Measurements from ENCODE around the gene TEKT1.
A peak's percentile ranks its signal among the peaks of the same experiment; 100 is the strongest.
"Not testable (repeated sequence)": the region's sequence is repeated elsewhere in the genome, so short reads cannot be mapped to it uniquely, and the experiment has no call there.

TEKT1 gene

DNA sequence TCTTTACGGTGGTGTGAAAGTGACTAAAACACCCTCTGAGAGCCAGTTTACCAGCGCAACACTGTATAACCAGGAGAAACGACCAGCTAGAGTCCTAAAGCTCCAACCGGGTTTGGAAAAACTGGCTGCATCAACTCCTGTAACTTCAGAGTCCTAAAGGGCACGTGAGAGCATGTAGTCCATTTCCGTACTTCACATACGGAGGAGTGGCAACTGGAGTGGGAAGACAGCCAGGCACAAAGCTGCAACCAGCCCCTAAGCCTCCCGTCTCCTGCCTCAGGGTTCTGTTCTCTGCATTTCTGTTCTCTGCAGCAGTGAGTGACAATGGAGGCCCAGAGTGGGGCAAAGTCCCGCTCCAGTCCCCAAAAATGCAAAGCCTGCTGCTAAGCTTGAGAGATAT, 19.2 kb downstream of the TEKT1 start:
- no peak for DNase-seq

DNA sequence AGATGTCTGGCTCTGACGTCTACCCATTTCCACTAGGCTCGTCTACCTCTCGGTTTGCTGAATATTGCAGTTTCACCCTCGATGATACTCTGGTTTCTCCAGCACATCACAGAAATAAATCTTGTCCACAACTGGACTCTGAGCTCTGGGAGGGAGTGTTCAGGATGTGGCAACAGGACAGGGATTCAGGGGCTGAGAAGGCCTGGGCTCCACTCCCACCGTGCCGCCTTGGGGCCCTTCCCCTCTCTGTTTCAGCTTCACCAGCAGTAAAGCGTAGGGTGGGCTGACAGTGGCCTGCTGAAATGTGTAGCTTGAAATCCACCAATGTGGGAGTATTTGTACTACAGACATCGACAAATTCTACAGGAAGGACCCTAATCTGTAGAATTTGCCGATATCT, 20.0 kb downstream of the TEKT1 start:
- DNase-seq: no peak

DNA sequence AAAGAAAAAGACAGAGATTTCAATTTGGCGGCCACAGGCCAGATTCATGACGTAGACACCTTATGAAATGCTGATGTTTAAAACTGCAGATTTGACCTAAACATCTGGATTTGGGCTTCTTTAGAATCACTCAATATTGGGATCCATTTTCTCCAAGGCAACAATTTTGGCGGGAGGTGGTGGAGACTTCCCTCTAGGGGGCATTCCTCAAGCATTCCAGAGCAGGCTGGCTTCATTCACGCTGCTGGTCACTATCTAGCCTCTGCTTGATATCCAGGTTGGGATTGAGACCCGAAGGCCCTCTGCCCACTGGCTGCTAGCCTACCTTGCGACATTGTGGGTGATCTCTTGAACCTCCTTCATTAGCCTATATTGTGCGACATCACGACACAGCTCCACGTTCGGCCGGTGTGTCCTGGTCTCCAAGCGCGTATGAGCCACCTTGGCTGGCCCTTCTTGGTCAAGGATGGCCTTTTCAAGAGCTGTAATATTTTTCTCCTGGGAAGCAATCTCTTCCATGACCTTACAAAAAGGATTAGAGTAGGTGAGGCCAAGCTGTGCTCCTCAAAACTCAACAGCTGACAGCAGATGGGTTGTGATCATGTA, 31.0 kb downstream of the TEKT1 start:
- DNase-seq: no peak

DNA sequence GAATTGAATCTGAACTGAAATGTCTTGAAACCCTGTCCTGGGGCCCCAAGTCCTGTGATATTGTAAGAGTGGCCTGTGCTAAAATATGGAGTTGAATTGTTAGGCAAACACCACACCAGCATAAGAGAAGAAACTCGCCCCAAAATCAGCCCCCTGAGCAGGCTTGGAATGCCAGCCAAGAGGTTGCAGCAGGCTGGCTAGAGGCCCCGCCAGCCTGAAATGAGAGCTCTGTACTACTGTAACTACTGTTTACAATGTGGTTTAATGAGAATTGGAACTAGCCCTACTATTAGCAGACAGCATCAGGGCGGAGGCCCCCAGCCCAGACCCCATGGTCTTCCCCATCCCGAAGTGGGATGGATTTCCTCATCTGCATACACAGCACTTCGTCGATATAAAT, 31.8 kb downstream of the TEKT1 start:
- no peak for DNase-seq

DNA sequence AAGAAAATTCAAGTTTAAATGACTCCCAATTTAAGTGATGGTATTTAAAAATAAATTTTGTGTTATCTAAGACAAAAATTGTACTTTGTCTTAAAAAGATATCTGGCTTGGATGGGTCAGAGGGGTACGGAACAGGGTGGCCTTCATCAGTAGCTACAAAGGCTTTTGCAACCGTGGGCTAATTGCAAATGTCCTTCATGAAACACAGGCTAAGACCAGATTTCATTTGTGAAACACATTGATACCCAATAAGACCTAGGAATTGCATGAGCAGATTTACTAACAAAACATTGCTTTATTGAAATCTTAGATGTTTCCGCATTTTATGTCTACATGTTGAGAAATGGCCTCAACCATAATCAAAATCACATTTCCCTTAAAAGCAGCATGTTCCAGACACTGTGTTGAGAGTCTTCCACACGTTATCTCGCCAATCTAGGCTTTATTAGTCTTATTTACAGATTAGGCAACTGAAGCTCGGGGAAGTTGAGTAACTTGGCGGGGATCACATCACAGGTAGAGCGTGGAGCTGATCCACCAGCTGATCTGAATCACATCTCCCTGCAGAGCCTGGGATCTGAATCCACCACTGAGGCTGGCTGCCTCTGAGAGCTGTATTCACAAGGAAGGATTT, 33.7 kb downstream of the TEKT1 start:
- DNase-seq: no peak

DNA sequence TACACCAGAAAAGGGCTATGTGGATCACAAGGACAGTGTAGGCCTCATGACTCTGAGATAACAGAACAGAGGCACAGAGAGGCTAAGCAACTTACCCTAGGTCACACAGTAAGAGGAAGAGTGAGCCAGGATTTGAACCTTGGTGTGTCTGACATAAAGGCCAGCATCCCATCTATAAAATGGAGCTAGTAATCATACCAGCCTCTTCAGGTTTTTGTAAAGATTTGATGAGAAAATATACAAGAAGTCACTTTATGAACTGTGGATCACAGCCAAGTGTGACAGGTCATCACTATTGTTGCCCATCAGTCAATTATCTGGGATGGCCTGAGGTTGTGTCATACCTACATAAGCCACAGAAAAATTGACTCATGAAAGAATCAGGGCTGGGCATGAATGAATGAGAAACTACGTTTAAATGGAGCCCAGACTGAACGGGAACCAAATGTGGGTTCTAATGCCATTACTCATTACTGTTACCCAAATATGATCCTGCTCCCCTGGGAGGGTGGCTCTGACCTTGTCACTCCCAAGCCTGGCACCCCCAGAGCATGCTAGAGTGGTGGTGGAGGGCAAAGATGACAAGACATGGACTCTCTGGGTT, 34.5 kb downstream of the TEKT1 start:
- no peak for DNase-seq

DNA sequence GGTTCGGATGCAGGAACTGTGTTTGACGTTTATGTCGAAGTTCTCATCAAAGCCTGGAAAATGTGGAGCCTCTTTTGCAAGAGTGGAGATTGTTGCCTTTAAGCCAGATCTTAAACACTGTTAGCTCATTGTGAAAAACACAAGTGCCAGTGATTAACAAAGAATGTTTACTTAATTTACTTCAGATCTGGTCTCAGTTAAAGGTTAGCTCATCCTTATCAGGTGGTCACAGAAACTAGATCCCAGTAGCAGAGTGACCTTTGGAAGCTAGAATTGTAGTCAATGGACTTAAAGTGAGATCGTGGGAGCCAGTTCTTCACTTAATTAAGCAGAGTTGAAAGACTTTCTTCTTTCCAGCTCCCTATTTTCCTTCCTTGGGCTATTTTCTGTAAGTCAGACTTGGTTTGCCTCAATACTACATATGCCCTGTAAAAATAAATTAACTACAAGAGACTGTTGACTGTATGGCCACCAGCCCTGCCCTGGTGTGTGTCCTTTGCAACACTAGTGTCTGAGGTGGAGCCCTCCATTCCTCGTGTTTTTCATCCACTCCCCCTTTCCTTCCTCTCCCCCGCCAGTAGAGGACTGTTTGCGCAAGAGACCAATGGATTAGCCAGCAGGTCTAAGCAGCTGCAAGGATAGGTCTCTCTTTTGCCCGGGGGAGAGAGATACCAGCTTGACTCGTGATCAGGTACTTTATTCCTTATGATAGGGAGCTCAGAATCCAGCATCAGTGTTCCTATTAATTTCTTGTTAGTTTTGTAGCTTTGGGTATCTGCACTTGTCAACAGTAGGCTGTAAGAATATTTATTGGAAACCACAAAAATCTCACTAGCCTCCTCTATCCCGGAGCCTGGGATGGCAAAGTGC, 35.3 kb downstream of the TEKT1 start:
- DNase-seq: peak in 1 of 2 experiments; percentile 0

DNA sequence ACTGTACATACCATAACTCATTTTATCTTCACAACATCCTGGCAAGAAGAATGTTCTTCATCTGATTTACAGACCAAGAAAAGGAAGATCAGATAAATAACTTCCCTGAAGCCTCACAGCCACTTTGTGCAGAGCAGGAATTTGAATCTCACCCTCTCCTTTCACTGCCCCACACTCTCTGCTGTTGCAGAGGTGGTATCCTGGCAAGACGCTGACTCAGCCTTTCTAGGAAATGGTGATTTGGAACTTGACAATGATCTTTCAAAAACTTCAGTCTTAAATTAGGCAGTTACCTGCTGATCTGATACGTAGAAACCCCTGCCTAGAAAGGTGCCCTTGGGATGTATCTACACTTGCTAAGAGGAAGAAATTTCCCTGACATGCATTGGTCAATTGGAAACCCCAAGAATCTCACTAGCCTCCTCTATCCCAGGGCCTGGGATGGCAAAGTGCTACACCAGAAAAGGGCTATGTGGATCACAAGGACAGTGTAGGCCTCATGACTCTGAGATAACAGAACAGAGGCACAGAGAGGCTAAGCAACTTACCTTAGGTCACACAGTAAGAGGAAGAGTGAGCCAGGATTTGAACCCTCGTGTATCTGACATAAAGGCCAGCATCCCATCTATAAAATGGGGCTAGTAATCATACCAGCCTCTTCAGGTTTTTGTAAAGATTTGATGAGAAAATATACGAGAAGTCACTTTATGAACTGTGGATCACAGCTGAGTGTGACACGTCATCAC, 37.6 kb downstream of the TEKT1 start:
- no peak for DNase-seq

DNA sequence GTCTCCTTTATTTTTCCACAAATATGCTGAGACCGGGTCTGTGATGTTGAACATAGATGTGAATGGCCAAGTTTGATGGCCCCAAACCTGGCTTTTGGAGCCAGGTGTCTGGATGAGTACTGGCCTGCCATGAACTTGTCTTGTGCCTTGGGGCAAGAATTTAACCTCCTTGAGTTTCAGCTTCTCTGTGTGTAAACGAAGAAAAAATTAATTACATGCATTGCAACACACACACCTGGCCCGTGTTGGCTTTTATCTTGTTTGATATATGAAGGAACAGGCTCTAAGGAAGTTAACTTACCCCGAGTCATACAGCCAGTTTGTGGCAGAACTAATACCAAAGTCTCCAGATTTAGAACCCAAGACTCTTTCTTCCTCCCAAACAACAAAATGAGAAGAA, 42.4 kb downstream of the TEKT1 start:
- DNase-seq: no peak

DNA sequence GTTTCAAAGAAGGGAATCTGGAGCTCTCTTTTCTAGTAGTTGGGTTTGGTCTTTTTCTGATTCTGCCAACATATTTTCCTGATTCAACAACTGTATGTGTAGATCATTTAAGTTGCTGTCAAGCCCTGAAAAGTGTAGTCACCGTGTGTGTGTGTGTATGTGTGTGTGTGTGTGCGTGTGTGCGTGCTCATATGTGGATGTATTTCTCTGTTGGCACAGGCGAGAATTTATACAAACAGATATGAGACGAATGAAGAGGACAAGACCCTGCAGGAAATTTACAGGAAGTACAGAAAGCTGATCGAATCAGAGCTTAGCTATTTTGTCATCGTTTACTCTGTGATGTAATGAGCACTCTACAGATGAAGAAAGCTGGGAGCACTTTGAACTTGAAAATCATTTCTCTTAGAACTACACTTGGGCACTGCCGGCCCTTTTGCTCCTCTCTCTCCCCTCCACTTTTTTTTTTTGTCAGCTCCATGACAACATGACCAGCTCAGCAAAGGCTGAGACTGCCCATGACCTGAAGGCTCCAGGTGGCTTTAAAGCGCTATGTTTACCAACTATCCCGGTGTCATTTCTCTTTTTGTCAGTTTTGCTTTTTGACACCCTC, 44.3 kb downstream of the TEKT1 start:
- no peak for DNase-seq

DNA sequence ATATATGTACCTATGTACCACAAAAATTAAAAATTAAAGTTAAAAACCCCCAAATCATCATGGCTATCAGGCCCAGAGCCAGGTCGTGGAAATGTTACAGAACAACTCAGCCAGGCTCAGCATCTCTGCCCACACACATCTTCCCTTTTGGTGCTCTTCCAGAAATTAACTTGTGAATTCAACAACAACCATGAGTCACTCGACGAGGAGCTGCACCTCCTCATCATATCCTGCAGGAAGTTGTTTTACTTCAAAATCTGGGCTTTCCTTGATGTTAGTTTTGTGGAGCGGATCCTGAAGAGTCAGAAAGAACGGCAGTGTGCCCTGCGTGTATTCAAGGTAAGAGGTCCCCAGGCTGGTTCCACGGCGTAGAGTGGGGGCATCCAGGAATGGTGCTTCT, 44.9 kb downstream of the TEKT1 start:
- no peak for DNase-seq

DNA sequence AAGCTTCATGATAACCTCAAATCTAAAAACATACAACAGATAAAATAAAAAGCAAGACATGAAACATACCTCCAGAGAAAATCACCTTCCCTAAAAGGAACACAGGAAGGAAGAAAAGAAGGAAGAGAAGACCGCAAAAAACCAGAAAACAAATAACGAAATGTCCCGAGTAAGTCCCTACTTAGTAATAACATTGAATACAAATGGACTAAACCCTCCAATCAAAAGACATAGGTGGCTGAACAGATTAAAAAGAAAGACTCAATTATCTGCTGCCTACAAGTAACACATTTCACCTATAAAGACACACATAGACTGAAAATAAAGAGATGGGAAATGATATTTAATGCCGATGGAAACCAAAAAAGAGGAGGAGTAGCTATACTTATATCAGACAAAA, 49.3 kb downstream of the TEKT1 start:
- DNase-seq: no peak

DNA sequence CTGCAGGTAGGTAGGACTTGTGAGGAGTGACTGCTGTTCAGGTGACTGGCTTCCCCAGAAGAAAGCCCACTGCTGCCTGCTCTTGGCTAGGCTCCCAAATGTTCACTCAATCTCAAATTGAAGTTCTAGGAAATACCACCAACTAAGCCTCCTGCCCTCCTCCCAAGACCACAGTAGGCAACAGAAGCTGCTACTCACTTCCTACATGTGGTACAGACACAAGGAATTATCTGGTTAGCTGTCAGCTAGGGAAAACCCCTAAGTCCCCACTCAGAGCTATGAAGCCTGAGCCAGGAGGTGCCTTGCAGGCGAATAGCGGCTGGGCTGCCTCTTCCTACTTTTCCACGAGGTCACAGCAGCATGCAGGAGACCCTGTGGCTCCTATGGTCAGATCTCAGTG, 50.6 kb downstream of the TEKT1 start:
- DNase-seq: no peak

DNA sequence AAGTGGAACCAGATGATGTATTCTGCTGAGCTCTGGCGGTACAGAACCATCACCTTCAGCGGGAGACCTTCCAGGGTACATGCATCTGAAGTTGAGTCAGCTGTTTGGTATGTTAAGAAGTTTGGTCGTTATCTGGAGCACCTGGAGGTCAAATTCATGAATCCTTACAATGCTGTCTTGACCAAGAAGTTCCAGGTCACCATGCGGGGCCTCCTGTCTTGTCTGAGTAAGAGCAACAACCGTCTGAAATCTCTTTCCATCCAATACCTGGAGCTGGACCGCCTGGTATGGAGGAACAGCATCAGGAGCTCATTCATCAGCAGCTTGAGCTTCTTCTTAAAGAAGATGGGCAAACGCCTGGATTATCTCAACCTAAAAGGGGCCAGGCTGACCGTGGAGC, 51.5 kb downstream of the TEKT1 start:
- no peak for DNase-seq

DNA sequence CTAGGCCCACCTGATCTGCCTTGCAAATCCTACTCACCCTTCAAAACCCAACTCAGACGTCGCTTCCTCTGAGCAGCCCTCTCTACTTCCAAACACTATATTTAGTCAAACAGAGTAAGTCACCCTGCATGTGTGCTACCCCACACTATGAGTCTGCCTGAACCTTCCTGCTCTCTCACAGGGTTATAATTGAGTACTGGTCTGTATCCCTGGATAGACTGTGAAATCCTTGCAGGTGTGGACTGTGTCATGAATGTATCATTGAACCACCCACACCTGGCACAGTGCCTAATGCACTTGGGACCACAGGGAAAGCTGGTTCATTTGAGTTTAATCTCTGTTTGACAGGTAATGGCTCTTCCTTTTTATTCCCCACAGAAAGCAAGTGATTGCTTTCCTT, 52.1 kb downstream of the TEKT1 start:
- DNase-seq: no peak

DNA sequence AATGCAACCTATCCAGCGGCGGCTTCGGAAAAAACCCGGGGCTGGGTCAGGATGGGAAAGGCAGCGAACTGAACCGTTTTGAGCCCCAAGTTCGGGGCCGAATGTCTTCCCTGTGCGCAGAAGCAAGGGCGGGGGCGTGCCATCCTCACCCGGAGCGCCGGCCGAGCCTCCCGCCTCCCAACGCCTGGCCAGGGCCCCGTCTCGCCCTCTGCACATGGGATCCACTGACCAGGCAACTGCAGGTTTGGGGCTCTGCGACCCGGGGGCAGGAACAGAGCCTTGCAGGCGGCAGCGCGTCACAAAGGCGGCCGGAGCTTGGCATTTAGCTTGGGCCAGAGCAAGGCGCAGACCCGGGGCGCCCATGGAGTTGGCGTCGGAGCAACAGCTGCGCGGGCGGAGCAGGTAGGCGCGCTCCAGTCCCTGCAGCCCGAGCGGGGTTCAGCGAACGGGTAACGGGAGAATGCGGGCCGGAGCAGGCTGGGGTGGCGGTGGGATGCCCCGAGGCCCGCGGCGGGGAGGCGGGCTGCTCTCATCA, 55.6 kb downstream of the TEKT1 start, which contains the start of gene FBXO39:
Gene FBXO39, plus strand, starts transcription at position 345 of the 535 bp plus-strand sequence. CDS start 3,654 bp downstream, outside the sequence.
- no peak for DNase-seq

DNA sequence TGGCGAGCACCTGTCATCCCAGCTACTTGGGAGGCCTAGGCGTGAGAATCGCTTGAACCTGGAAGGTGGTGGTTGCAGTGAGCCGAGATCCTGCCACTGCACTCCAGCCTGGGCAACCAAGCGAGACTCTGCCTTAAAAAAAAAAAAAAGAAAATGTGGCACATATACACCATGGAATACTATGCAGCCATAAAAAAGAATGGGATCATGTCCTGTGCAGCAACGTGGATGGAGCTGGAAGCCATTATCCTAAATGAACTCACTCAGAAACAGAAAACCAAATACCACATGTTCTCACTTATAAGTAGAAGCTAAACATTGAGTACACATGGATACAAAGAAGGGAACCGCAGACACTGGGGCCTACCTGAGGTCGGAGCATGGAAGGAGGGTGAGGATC, 56.6 kb downstream of the TEKT1 start:
- not testable (repeated sequence) for DNase-seq

DNA sequence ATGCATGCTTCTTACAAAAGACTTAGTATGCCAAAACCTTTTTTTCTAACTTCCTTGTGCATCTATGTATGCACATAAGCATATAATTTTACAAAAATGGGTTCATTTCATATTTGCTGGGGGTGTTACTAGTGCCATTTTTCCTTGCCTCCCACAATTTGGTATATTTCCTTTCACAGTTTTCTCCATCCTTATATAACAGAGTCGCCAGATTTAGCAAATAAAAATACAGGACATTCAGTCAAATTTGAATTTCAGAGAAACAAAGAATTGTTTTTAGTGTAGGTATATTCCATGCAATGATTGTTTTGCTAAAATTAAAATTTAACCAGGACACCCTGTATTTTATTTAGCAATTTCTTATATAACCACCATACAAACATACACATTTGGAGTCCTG, 59.5 kb downstream of the TEKT1 start:
- DNase-seq: no peak

DNA sequence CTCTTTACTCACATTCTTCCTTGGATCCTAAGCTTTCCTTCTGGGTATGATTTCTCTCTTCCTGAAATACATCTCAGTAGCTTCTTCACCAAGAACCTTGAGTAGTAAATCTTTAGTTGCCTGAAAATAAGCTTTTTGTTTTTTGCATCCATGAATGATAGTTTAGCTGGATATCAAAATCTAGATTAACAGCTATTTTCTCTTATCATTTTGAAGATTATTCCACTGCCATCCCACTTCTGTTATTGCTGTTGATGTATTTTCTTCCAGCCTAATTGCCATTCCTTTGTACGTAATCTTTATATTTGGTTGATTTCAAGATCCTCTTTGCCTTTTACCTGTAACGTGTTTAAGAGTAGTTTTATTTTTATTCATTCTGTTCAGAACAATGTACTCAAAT, 63.1 kb downstream of the TEKT1 start:
- no peak for DNase-seq

DNA sequence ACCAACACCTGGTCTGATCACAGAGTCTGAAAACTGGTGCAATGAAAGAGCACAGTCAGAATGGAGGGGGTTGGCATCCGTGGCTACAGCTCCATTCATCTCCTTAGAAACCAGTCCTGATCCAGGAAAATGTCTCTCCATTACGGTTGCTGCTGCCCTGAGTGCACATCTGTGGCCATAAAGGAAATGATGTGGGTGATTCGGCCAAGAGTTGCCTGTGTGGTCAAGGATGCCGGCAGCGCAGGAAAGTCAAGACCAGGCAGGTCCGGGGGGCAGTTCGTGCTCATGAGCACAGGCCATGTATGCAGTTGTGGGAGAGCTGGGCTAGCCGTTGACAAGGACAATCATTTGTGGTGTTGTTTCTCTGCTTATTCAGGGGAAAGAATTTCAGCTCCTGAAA, 69.8 kb downstream of the TEKT1 start:
- DNase-seq: no peak

DNA sequence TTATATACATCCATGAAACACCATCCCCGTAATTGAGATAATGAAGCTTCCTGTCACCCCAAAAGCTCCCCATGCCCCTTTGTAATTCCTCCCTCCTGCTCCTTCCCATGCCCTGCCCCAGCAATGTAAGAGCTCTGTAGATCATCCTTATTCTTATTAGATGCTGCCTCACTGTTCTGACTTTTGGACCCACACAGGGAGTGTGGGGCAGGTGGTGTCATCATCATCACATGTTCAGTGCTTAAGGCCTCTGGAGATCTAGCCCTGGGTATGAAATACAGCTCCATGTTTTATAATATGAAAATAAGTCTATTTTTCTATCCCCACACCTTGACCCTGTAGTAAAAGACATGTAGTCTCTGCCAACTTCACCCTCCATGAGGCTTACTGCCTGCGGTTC, 73.8 kb downstream of the TEKT1 start:
- no peak for DNase-seq

DNA sequence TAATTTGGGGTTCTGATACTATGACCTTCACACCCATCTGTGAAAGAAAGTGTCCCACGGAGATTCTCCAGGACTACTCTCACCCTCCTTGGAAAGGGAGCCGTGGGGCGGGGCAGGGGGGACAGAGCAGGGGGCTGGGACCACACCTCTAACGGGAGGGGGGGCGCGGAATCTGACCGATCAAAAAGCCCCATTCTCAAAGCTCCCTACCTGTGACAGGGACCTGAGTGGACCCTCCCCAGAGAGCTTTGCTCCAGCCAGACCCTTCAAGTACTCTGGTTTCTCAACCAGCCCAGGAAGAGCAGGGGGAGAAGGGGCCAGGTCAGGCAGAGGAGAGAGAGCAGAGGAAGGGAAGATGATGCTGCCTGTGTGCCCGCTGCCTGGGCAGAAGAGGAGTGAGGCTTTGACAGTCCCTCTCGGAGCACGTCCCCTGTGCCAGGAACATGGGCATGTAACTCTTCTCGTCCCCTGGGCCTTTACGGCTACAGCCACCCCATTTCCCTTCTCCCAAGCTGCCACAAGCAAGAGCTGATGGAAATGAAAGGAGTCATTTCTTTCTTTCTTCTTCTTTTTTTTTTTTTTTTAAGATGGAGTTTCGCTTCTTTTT, 75.0 kb downstream of the TEKT1 start:
- DNase-seq: peak in 1 of 2 experiments; percentile 0

All from AML-193 (cell line).